Esophagus muscularis mucosa (tissue), 4 donors: ENCODE data around the gene PDE4D. TPM values are rescaled to one million over a fixed set of nuclear protein-coding genes. Genes with fewer than 3 reads are reported as not detected.

ENCODE experiments used
- DNase-seq: peaks from one replicate; pipeline ENCODE4 v3.0.0-alpha.2; 2017; ENCODE audit errors: extremely low spot score
- H3K27ac ChIP-seq, 4 donors: fragments of 200-600 bp; sonication (generic); replicated peaks in 1 of 4; 1 replicate in 3 of 4; 2 replicates in 1 of 4; pipeline ENCODE4 v1.5.1; 2016 to 2019; ENCODE audit warnings: mild to moderate bottlenecking in 1 of 4
- H3K27me3 ChIP-seq, 4 donors: fragments of 200-600 bp; sonication (generic); one replicate each; pipeline versions ENCODE4 v1.5.1 to v1.6.0; 2016 to 2019
- H3K36me3 ChIP-seq, 4 donors: fragments of 200-600 bp; sonication (generic); one replicate each; pipeline ENCODE4 v1.5.1; 2016 to 2019
- H3K4me1 ChIP-seq, 4 donors: fragments of 200-600 bp; sonication (generic); one replicate each; pipeline ENCODE4 v1.5.1; 2016 to 2019
- H3K4me3 ChIP-seq, 4 donors: fragments of 200-600 bp; sonication (generic); 1 replicate in 2 of 4; 2 replicates in 2 of 4; pipeline ENCODE4 v1.5.1; 2016 to 2019; ENCODE audit warnings: mild to moderate bottlenecking in 4 of 4, moderate library complexity in 1 of 4
- H3K9me3 ChIP-seq, 4 donors: fragments of 200-600 bp; sonication (generic); 1 replicate in 3 of 4; 2 replicates in 1 of 4; pipeline ENCODE4 v1.5.1; 2016 to 2019
- CTCF ChIP-seq, 3 experiments: fragments of 200-600 bp in 2 of 3; fragments of 450-650 bp in 1 of 3; sonication (generic) in 2 of 3; IDR thresholded peaks; one replicate each; pipeline ENCODE4 v1.5.1; 2017 to 2019; ENCODE audit warnings: antibody characterized with exemption in 3 of 3, mild to moderate bottlenecking in 2 of 3, moderate library complexity in 1 of 3
- EP300 ChIP-seq: sonication (generic); formaldehyde crosslinking; IDR thresholded peaks from one replicate; pipeline ENCODE4 v1.6.1; 2017; ENCODE audit warnings: antibody characterized with exemption
- POLR2A ChIP-seq: fragments of 450-650 bp; IDR thresholded peaks from one replicate; pipeline ENCODE4 v1.6.1; 2017; ENCODE audit warnings: antibody characterized with exemption, moderate library complexity, mild to moderate bottlenecking, low read depth
- POLR2AphosphoS5 ChIP-seq, 2 donors: sonication (generic); formaldehyde crosslinking; IDR thresholded peaks; one replicate each; pipeline ENCODE4 v1.6.1; 2017; ENCODE audit warnings: antibody characterized with exemption in 2 of 2
- WGBS: methylation state at CpG from one replicate; pipeline ENCODE4 v1.1.5; 2018; 5-methylcytosine and 5-hydroxymethylcytosine counted together
- intact Hi-C: fragments of 100-400 bp; cut with DNase I; formaldehyde crosslinking; loops from one replicate; pipeline ENCODE4 v1.15.1; 2023
- total RNA-seq, 4 donors: library from RNA; depleted of rRNA; stranded (reverse); fragments of >200 nt; gene quantifications; one replicate each; pipeline versions ENCODE4 v1.1.0 to v1.2.1, GENCODE V29; 2016

Gene PDE4D
- total RNA-seq, 4 donors from 2014 or later: 39.2 to 87.0 (median 50.2) TPM

DNA sequence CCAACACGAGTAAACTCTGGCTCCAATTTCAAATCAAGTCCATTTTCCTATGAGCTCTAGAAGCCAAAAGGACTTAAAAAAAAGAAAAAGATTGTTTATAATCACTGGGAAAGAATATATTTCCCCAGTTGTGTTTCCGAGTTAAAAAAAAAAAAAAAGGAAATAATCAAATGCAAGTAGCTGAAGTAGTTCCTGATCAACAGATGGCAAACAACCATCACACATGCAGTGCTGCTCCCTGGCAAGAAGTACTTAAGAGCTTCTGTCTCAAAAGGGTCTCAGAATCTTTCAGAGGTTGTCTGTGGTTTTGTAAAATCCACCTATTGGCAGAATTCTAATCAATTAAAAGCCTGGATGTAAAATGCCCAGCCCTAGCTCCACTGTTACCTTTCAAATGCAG is 922.8 kb downstream of the PDE4D start:
- TF ChIP-seq CTCF (IDR thresholded peaks at IDR 0.05) (no peak), POLR2A (no peak), EP300 (no peak), POLR2AphosphoS5 (IDR thresholded peaks at IDR 0.05) (no peak)
- DNase-seq: no peak
- Histone ChIP-seq H3K4me3 (no peak overlapping the region), H3K27ac (no peak overlapping the region), H3K27me3 (no peaks in the 10 kb centered on the region), H3K4me1 (peaks cover 0 to 5% (median 0%) of the 10 kb centered on the region in 4 donors), H3K36me3 (peaks cover 12 to 31% (median 24%) of the 10 kb centered on the region in 4 donors), H3K9me3 (no peaks in the 10 kb centered on the region)
- intact Hi-C loops: no loop called here
- 51% methylated on average over 2 of the region's 2 CpGs for WGBS

DNA sequence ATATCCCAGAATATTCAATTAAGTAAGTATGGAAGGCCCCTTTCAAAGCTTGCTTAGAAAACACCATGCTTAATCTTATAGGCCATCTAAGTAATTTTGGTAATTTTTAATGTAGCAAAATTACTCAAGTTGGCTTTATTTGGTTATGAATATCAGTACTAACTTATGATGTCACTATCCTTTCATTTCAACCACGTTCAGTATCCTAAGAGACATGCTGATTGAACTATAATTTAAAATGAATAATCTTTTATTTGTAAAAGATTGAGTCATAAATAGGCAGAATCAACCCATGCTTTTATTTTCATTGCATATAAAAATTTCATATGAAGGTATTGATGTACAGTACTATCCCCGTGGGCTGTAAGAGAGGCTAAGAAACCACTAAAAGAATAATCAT is 923.7 kb downstream of the PDE4D start:
- no peak overlapping the region for H3K27ac ChIP-seq
- H3K4me1 ChIP-seq: peaks cover 0 to 5% (median 0%) of the 10 kb centered on the region in 4 donors
- no peak for TF ChIP-seq POLR2AphosphoS5 (IDR thresholded peaks at IDR 0.05)
- no peak for TF ChIP-seq EP300
- no peak for TF ChIP-seq CTCF (IDR thresholded peaks at IDR 0.05)
- no peak for TF ChIP-seq POLR2A
- DNase-seq: no peak
- intact Hi-C loops: no loop called here
- no peak overlapping the region for H3K4me3 ChIP-seq
- WGBS: 81% methylated on average over 2 of the region's 2 CpGs
- H3K9me3 ChIP-seq: no peaks in the 10 kb centered on the region
- peaks cover 6 to 21% (median 14%) of the 10 kb centered on the region in 4 donors for H3K36me3 ChIP-seq
- no peaks in the 10 kb centered on the region for H3K27me3 ChIP-seq

DNA sequence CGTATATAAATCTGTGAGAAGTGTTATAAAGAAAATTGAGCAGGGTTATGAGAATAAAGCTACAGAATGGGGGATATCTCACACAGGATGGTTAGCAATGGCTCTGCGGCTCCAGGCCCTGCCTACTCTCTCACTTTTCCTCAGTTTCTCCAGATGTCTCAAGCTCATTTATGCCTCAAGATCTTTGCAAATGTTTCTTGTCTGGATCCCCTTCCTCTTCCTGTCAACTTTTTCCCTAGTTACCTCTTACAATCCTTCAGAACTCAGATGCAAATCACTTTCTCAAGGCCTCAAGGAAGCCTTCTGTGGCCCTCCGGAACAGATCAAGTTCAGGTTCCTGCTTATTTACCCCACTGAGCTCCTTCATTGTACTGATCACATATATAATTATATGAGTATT is 924.3 kb downstream of the PDE4D start:
- H3K27me3 ChIP-seq: no peaks in the 10 kb centered on the region
- DNase-seq: no peak
- H3K4me1 ChIP-seq: peaks cover 0 to 5% (median 0%) of the 10 kb centered on the region in 4 donors
- H3K36me3 ChIP-seq: peaks cover 1 to 16% (median 9%) of the 10 kb centered on the region in 4 donors
- H3K4me3 ChIP-seq: no peak overlapping the region
- H3K27ac ChIP-seq: no peak overlapping the region
- intact Hi-C loops: no loop called here
- TF ChIP-seq EP300 (no peak), CTCF (IDR thresholded peaks at IDR 0.05) (no peak), POLR2A (no peak), POLR2AphosphoS5 (IDR thresholded peaks at IDR 0.05) (no peak)
- H3K9me3 ChIP-seq: no peaks in the 10 kb centered on the region
- WGBS: 96% methylated on average over 3 of the region's 3 CpGs

GRCh38 chr5:58968350-58968749 is 925.2 kb downstream of the PDE4D start:
- Histone ChIP-seq H3K4me1 (peaks cover 0 to 5% (median 0%) of the 10 kb centered on the region in 4 donors), H3K27me3 (no peaks in the 10 kb centered on the region), H3K4me3 (no peak overlapping the region), H3K9me3 (no peaks in the 10 kb centered on the region), H3K27ac (no peak overlapping the region), H3K36me3 (peaks cover 0 to 7% (median 1%) of the 10 kb centered on the region in 4 donors)
- no peak for TF ChIP-seq POLR2AphosphoS5 (IDR thresholded peaks at IDR 0.05)
- TF ChIP-seq EP300: no peak
- no peak for TF ChIP-seq CTCF (IDR thresholded peaks at IDR 0.05)
- TF ChIP-seq POLR2A: no peak
- DNase-seq: no peak
- intact Hi-C loops: no loop called here
- WGBS: 88% methylated on average over 3 of the region's 3 CpGs
